ENCODE measurements around the gene C1orf35. TPM values are rescaled to one million over a fixed set of nuclear protein-coding genes. Genes with fewer than 3 reads are reported as not detected.
A peak's percentile ranks its signal among the peaks of the same experiment; 100 is the strongest.

C1orf35 gene
- total and polyA plus RNA-seq, 9 donors, result 2.8 to 29.3 (median 21.0) TPM

DNA sequence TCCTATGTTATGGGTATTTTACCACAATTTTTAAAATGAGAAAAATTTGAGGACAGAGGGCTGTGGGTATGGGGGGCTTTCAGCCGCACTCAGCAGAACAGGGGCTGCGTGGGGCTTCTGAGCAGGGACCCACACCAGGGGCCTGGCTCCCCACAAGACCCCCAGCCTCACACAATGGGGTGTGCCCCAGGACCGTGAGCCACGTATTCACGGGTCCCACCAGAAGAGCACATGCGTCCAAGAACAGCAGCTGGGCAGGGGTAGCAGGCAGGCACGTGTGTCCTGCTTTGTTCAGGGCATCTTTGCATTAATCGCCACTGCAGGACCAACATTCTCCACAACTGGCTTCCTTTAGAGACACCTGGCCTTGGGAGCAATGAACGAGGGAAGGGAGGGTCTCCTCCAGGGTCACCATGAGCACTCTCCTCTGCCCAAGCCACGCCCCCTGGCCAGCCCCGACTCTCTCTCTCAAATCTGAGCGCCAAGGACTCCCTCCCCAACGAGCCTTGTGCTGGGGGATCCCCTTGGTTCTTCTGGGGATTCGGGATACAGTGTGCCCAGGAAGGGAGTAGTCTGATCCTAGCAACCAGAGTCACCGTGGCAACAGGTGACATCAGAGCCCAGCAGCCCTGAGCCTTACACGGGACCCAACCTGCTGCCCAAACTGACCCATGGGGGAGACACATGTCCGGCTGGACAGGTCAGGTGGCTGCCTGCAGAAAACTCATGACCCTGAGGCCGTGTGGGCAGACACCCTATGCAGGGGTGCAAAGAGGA, 28.0 kb downstream of the C1orf35 start:
- WGBS, 3 donors, result 18 to 34% (median 24%) methylated on average over 17 to 18 of the region's 18 CpGs
- intact Hi-C loops (cut with DNase I), result no loop called here

DNA sequence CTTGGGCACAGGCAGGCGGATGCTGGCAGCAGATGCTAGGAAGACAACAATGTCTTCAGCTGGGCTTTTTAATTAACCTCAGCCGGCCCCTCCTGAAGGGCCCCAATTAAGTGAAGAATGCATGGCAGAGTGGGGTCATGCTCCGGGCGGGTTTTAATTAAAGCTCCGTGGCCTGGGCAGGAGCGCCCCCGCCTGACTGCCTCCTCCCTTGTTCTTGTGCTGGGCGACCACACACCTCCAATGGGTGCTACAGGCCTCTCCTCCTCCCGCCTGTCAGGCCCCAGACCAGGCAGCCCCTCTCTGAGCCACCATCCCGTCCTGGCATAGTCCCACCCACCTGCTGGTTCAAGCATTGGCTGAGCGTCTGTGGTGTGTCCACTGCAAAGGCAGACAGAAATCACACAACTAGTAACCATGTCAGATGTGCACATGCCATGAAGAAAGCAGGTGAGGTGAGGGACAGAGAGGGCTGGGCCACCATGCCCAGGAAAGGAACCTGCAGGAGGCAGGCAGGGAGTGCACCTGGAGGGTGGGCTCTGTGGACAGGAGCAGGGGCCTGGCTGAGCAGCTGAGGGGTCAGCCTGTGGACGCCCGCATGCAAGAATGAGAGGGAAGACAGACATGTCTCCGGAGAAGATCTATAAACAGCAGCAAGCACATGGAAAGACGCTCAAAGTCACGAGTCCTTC, 29.1 kb downstream of the C1orf35 start:
- H3K36me3 ChIP-seq, result no peaks in the 10 kb centered on the region
- DNase-seq, result peak in 2 of 5 donors; percentile 8 to 46
- TF ChIP-seq POLR2A (IDR thresholded peaks at IDR 0.05), result no peak
- TF ChIP-seq EP300 (IDR thresholded peaks at IDR 0.05), result no peak
- TF ChIP-seq, protein P1, sequence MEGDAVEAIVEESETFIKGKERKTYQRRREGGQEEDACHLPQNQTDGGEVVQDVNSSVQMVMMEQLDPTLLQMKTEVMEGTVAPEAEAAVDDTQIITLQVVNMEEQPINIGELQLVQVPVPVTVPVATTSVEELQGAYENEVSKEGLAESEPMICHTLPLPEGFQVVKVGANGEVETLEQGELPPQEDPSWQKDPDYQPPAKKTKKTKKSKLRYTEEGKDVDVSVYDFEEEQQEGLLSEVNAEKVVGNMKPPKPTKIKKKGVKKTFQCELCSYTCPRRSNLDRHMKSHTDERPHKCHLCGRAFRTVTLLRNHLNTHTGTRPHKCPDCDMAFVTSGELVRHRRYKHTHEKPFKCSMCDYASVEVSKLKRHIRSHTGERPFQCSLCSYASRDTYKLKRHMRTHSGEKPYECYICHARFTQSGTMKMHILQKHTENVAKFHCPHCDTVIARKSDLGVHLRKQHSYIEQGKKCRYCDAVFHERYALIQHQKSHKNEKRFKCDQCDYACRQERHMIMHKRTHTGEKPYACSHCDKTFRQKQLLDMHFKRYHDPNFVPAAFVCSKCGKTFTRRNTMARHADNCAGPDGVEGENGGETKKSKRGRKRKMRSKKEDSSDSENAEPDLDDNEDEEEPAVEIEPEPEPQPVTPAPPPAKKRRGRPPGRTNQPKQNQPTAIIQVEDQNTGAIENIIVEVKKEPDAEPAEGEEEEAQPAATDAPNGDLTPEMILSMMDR (IDR thresholded peaks at IDR 0.05), result no peak
- H3K27me3 ChIP-seq, result no peaks in the 10 kb centered on the region
- peaks cover 4% of the 10 kb centered on the region for H3K4me1 ChIP-seq (ENCODE audit: insufficient read depth)
- intact Hi-C loops (cut with DNase I), result no loop called here
- H3K9me3 ChIP-seq, result no peaks in the 10 kb centered on the region
- H3K27ac ChIP-seq, result no peak overlapping the region
- no peak overlapping the region for H3K4me3 ChIP-seq
- 26 to 28% (median 27%) methylated on average over 16 of the region's 16 CpGs for WGBS, 3 donors

More for the DNA sequence above, 28.0 kb downstream of the C1orf35 start:
- Histone ChIP-seq H3K9me3 (no peaks in the 10 kb centered on the region), H3K27me3 (no peaks in the 10 kb centered on the region), H3K4me1 (ENCODE audit: insufficient read depth) (peaks cover 4% of the 10 kb centered on the region), H3K27ac (no peak overlapping the region), H3K4me3 (no peak overlapping the region), H3K36me3 (no peaks in the 10 kb centered on the region)
- TF ChIP-seq EP300 (IDR thresholded peaks at IDR 0.05) (no peak), POLR2A (IDR thresholded peaks at IDR 0.05) (no peak)
- TF ChIP-seq, protein P1 (IDR thresholded peaks at IDR 0.05), result no peak
- DNase-seq, result peak in 2 of 5 donors; percentile 13 to 41

DNA sequence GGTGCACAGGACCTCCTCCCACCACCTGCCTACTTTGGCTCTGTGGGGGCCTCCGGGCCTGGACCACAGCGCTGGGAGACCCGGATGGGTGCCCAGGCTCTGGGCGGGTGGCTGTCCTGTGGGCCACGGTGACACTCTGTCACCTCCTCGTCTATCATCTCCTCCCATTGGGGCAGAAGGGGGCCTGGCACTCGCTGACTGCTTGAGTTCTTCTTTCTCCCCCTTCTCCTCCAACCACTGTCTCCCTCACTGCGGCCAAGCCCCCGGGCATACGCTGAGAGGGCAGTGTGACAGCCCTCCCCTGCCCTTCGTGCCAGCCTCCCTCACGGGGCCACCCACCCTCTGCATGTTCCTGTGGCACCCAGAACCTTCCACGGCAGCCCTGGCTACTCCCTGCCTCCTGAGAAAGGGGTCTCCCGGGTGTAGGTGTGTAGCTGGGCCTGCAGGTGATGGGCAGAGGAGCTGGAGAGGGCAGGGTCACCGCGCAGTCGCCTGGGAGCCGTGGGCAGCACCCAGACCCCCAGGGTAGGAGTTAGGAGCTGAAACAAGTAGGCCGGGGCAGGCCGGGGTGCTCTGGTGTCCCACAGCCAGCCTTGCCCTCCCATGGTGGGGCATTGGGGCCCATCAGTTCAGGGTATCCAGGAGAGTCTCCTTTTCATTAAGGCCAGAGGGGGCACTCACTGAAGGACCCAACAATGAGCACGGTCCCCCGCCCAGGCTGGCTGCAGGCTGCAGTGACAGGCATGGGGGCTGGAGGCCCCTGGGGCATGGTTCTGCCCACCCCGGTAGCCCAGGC, 29.9 kb downstream of the C1orf35 start:
- Histone ChIP-seq H3K27ac (no peak overlapping the region), H3K9me3 (no peaks in the 10 kb centered on the region), H3K4me3 (no peak overlapping the region), H3K27me3 (no peaks in the 10 kb centered on the region), H3K4me1 (ENCODE audit: insufficient read depth) (peaks cover 4% of the 10 kb centered on the region), H3K36me3 (no peaks in the 10 kb centered on the region)
- intact Hi-C loops (cut with DNase I), result no loop called here
- peak in 1 of 5 donors; percentile 29 for DNase-seq
- TF ChIP-seq, protein P1 (IDR thresholded peaks at IDR 0.05), result no peak
- TF ChIP-seq POLR2A (IDR thresholded peaks at IDR 0.05) (no peak), EP300 (IDR thresholded peaks at IDR 0.05) (no peak)
- 47 to 51% (median 51%) methylated on average over 20 to 23 of the region's 23 CpGs for WGBS, 3 donors

GRCh38 chr1:228072658-228073043, 30.5 kb downstream of the C1orf35 start:
- peak in 1 of 5 donors; percentile 29 for DNase-seq
- WGBS, 3 donors, result 28 to 37% (median 30%) methylated on average over 5 of the region's 5 CpGs
- intact Hi-C loops (cut with DNase I), result no loop called here

More at GRCh38 chr1:228072658-228073043, 30.5 kb downstream of the C1orf35 start:
- Histone ChIP-seq H3K4me1 (ENCODE audit: insufficient read depth) (peaks cover 4% of the 10 kb centered on the region), H3K36me3 (no peaks in the 10 kb centered on the region), H3K9me3 (no peaks in the 10 kb centered on the region), H3K27me3 (no peaks in the 10 kb centered on the region), H3K27ac (no peak overlapping the region), H3K4me3 (no peak overlapping the region)
- no peak for TF ChIP-seq EP300 (IDR thresholded peaks at IDR 0.05)
- no peak for TF ChIP-seq POLR2A (IDR thresholded peaks at IDR 0.05)
- TF ChIP-seq, protein P1 (IDR thresholded peaks at IDR 0.05), result no peak
